ENCODE results near the gene ENO1.
A peak's percentile ranks its signal among the peaks of the same experiment; 100 is the strongest.
"Not testable (repeated sequence)": the region's sequence is repeated elsewhere in the genome, so short reads cannot be mapped to it uniquely, and the experiment has no call there.

The ENO1 gene

GRCh38 chr1:8892026-8892425 lies 13.5 kb upstream of the ENO1 start:
- Histone ChIP-seq H3K4me3 (ENCODE audit: low read depth, low read length) (no peak overlapping the region), H3K27me3 (ENCODE audit: control insufficient read depth, insufficient read depth, low read length) (no peaks in the 10 kb centered on the region), H3K9me3 (ENCODE audit: control insufficient read depth, insufficient read depth, low read length) (no peaks in the 10 kb centered on the region), H3K4me1 (ENCODE audit: control insufficient read depth, insufficient read depth, low read length) (no peaks in the 10 kb centered on the region), H3K9ac (ENCODE audit: low read depth, low read length) (no peak overlapping the region), H3K27ac (ENCODE audit: low read depth, low read length) (no peak overlapping the region), H3K36me3 (ENCODE audit: control insufficient read depth, insufficient read depth, low read length) (no peaks in the 10 kb centered on the region)

GRCh38 chr1:8891401-8891800 lies 12.9 kb upstream of the ENO1 start:
- Histone ChIP-seq H3K4me1 (ENCODE audit: control insufficient read depth, insufficient read depth, low read length) (no peaks in the 10 kb centered on the region), H3K27ac (ENCODE audit: low read depth, low read length) (no peak overlapping the region)

GRCh38 chr1:8889925-8890785 lies 11.7 kb upstream of the ENO1 start:
- Histone ChIP-seq H3K27ac (ENCODE audit: low read depth, low read length) (no peak overlapping the region), H3K4me3 (ENCODE audit: low read depth, low read length) (no peak overlapping the region)

More at GRCh38 chr1:8891401-8891800, 12.9 kb upstream of the ENO1 start:
- H3K27me3 ChIP-seq (ENCODE audit: control insufficient read depth, insufficient read depth, low read length), result no peaks in the 10 kb centered on the region
- H3K9me3 ChIP-seq (ENCODE audit: control insufficient read depth, insufficient read depth, low read length), result no peaks in the 10 kb centered on the region
- H3K9ac ChIP-seq (ENCODE audit: low read depth, low read length), result no peak overlapping the region
- no peaks in the 10 kb centered on the region for H3K36me3 ChIP-seq (ENCODE audit: control insufficient read depth, insufficient read depth, low read length)
- H3K4me3 ChIP-seq (ENCODE audit: low read depth, low read length), result no peak overlapping the region

GRCh38 chr1:8889103-8889846 lies 10.8 kb upstream of the ENO1 start:
- Histone ChIP-seq H3K4me1 (ENCODE audit: control insufficient read depth, insufficient read depth, low read length) (no peaks in the 10 kb centered on the region), H3K9me3 (ENCODE audit: control insufficient read depth, insufficient read depth, low read length) (no peaks in the 10 kb centered on the region), H3K27me3 (ENCODE audit: control insufficient read depth, insufficient read depth, low read length) (no peaks in the 10 kb centered on the region), H3K27ac (ENCODE audit: low read depth, low read length) (no peak overlapping the region), H3K36me3 (ENCODE audit: control insufficient read depth, insufficient read depth, low read length) (no peaks in the 10 kb centered on the region), H3K9ac (ENCODE audit: low read depth, low read length) (no peak overlapping the region), H3K4me3 (ENCODE audit: low read depth, low read length) (no peak overlapping the region)

More at GRCh38 chr1:8889925-8890785, 11.7 kb upstream of the ENO1 start:
- no peak overlapping the region for H3K9ac ChIP-seq (ENCODE audit: low read depth, low read length)
- no peaks in the 10 kb centered on the region for H3K27me3 ChIP-seq (ENCODE audit: control insufficient read depth, insufficient read depth, low read length)
- H3K9me3 ChIP-seq (ENCODE audit: control insufficient read depth, insufficient read depth, low read length), result no peaks in the 10 kb centered on the region
- H3K4me1 ChIP-seq (ENCODE audit: control insufficient read depth, insufficient read depth, low read length), result no peaks in the 10 kb centered on the region
- no peaks in the 10 kb centered on the region for H3K36me3 ChIP-seq (ENCODE audit: control insufficient read depth, insufficient read depth, low read length)

- no peaks in the 10 kb centered on the region for H3K4me1 ChIP-seq (ENCODE audit: control insufficient read depth, insufficient read depth, low read length)
- H3K36me3 ChIP-seq (ENCODE audit: control insufficient read depth, insufficient read depth, low read length), result no peaks in the 10 kb centered on the region
- no peaks in the 10 kb centered on the region for H3K9me3 ChIP-seq (ENCODE audit: control insufficient read depth, insufficient read depth, low read length)
- no peak overlapping the region for H3K4me3 ChIP-seq (ENCODE audit: low read depth, low read length)
- H3K27ac ChIP-seq (ENCODE audit: low read depth, low read length), result no peak overlapping the region
- H3K9ac ChIP-seq (ENCODE audit: low read depth, low read length), result no peak overlapping the region
- no peaks in the 10 kb centered on the region for H3K27me3 ChIP-seq (ENCODE audit: control insufficient read depth, insufficient read depth, low read length)
These were observed 8.1 kb upstream of the ENO1 start for GRCh38 chr1:8886589-8886988.

- H3K9me3 ChIP-seq (ENCODE audit: control insufficient read depth, insufficient read depth, low read length); H3K9ac ChIP-seq (ENCODE audit: low read depth, low read length); H3K27me3 ChIP-seq (ENCODE audit: control insufficient read depth, insufficient read depth, low read length); H3K36me3 ChIP-seq (ENCODE audit: control insufficient read depth, insufficient read depth, low read length); H3K4me3 ChIP-seq (ENCODE audit: low read depth, low read length); H3K27ac ChIP-seq (ENCODE audit: low read depth, low read length); H3K4me1 ChIP-seq (ENCODE audit: control insufficient read depth, insufficient read depth, low read length): not testable (repeated sequence)
These were observed 7.6 kb upstream of the ENO1 start for GRCh38 chr1:8886031-8886524.

- H3K4me1 ChIP-seq (ENCODE audit: control insufficient read depth, insufficient read depth, low read length), result peaks cover 18% of the 10 kb centered on the region
- H3K27ac ChIP-seq (ENCODE audit: low read depth, low read length), result not testable (repeated sequence)
These were observed 5.6 kb upstream of the ENO1 start for GRCh38 chr1:8884105-8884504.

GRCh38 chr1:8883491-8883890 lies 5.0 kb upstream of the ENO1 start:
- no peak overlapping the region for H3K9ac ChIP-seq (ENCODE audit: low read depth, low read length)
- no peak overlapping the region for H3K4me3 ChIP-seq (ENCODE audit: low read depth, low read length)
- H3K4me1 ChIP-seq (ENCODE audit: control insufficient read depth, insufficient read depth, low read length), result peaks cover 18% of the 10 kb centered on the region
- no peaks in the 10 kb centered on the region for H3K27me3 ChIP-seq (ENCODE audit: control insufficient read depth, insufficient read depth, low read length)
- peak overlapping the region; percentile 20 for H3K27ac ChIP-seq (ENCODE audit: low read depth, low read length)
- H3K36me3 ChIP-seq (ENCODE audit: control insufficient read depth, insufficient read depth, low read length), result no peaks in the 10 kb centered on the region
- H3K9me3 ChIP-seq (ENCODE audit: control insufficient read depth, insufficient read depth, low read length), result no peaks in the 10 kb centered on the region

More at GRCh38 chr1:8884105-8884504, 5.6 kb upstream of the ENO1 start:
- H3K9me3 ChIP-seq (ENCODE audit: control insufficient read depth, insufficient read depth, low read length); H3K9ac ChIP-seq (ENCODE audit: low read depth, low read length); H3K4me3 ChIP-seq (ENCODE audit: low read depth, low read length); H3K27me3 ChIP-seq (ENCODE audit: control insufficient read depth, insufficient read depth, low read length); H3K36me3 ChIP-seq (ENCODE audit: control insufficient read depth, insufficient read depth, low read length): not testable (repeated sequence)

- Histone ChIP-seq H3K9me3 (ENCODE audit: control insufficient read depth, insufficient read depth, low read length) (no peaks in the 10 kb centered on the region), H3K4me3 (ENCODE audit: low read depth, low read length) (peak overlapping the region; percentile 92), H3K9ac (ENCODE audit: low read depth, low read length) (peak overlapping the region; percentile 97), H3K4me1 (ENCODE audit: control insufficient read depth, insufficient read depth, low read length) (peaks cover 32% of the 10 kb centered on the region), H3K36me3 (ENCODE audit: control insufficient read depth, insufficient read depth, low read length) (peaks cover 19% of the 10 kb centered on the region), H3K27ac (ENCODE audit: low read depth, low read length) (peak overlapping the region; percentile 97), H3K27me3 (ENCODE audit: control insufficient read depth, insufficient read depth, low read length) (no peaks in the 10 kb centered on the region)
These were observed 1.6 kb upstream of the ENO1 start for GRCh38 chr1:8879922-8880676.

- peak overlapping the region; percentile 97 for H3K27ac ChIP-seq (ENCODE audit: low read depth, low read length)
- no peaks in the 10 kb centered on the region for H3K27me3 ChIP-seq (ENCODE audit: control insufficient read depth, insufficient read depth, low read length)
- peaks cover 25% of the 10 kb centered on the region for H3K36me3 ChIP-seq (ENCODE audit: control insufficient read depth, insufficient read depth, low read length)
- H3K4me3 ChIP-seq (ENCODE audit: low read depth, low read length), result peak overlapping the region; percentile 92
- H3K9me3 ChIP-seq (ENCODE audit: control insufficient read depth, insufficient read depth, low read length), result no peaks in the 10 kb centered on the region
- H3K4me1 ChIP-seq (ENCODE audit: control insufficient read depth, insufficient read depth, low read length), result peaks cover 38% of the 10 kb centered on the region
- peak overlapping the region; percentile 97 for H3K9ac ChIP-seq (ENCODE audit: low read depth, low read length)
These were observed 1.0 kb upstream of the ENO1 start for GRCh38 chr1:8879464-8879921.

Measured in HUES48 (cell line).